ENCODE results near the gene DDX51.

DDX51 gene

DNA sequence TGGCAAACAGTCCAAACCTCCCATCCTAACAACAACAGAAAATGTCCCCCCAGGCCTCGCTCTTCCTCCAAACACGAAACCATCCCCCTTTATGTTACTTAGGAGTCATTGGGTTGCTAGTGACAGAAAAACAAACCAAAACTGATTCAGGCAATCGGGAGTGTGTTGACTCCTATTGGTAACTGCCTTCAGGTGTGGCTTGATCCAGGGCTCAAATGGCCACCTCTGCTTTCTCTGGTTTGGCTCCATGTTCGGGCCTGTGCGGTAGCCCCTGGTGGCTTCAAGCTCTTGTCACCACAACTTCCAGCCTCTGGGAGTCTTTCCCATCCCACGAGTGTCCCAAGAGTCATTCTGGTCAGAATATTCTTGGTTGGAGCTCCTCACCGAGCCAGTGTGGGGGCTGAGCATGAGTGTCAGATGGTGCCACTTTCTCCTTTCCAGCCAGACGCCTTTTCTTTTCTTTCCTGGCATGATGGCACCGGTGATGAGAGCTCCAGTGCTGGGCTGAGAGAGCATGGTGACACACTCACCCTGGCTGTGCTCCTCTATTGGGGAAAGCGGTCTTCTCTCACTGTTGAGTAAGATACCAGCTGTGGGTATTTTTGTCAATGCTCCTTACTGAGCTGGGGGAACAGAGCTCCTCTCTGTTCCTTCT is 38.7 kb upstream of the DDX51 start:
- TF ChIP-seq, protein P1, sequence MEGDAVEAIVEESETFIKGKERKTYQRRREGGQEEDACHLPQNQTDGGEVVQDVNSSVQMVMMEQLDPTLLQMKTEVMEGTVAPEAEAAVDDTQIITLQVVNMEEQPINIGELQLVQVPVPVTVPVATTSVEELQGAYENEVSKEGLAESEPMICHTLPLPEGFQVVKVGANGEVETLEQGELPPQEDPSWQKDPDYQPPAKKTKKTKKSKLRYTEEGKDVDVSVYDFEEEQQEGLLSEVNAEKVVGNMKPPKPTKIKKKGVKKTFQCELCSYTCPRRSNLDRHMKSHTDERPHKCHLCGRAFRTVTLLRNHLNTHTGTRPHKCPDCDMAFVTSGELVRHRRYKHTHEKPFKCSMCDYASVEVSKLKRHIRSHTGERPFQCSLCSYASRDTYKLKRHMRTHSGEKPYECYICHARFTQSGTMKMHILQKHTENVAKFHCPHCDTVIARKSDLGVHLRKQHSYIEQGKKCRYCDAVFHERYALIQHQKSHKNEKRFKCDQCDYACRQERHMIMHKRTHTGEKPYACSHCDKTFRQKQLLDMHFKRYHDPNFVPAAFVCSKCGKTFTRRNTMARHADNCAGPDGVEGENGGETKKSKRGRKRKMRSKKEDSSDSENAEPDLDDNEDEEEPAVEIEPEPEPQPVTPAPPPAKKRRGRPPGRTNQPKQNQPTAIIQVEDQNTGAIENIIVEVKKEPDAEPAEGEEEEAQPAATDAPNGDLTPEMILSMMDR (IDR thresholded peaks at IDR 0.05; ENCODE audit: borderline replicate concordance, insufficient read depth, low read depth, low read length): no peak
- no peak overlapping the region for H3K4me3 ChIP-seq (ENCODE audit: low read depth, low read length)

DNA sequence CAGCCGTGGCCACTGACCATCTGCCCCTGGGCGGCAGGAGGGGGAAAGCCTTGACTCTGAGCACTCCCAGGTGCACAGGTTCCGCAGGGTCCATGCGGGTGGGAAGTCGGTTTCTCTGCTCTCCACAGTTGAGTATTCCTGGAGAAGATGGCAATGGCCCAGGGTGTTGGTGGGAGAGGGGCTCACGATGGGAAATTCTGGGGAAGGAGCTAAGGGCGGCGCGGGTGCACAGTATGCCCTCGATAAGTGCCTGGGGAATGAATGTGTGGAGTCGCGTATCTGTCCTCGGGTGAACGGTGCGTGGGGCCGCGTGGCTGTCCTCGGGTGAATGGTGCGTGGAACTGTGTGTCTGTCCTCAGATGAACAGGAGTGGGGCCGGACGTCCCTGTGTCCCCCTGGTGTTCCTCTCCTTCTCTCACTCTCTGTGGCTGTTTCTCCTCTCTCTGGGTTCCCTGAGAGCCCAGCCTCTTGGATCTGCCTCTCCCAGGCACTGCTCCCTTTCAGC is 38.1 kb upstream of the DDX51 start:
- no peak overlapping the region for H3K4me3 ChIP-seq (ENCODE audit: low read depth, low read length)
- TF ChIP-seq, protein P1 (IDR thresholded peaks at IDR 0.05; ENCODE audit: borderline replicate concordance, insufficient read depth, low read depth, low read length): no peak

DNA sequence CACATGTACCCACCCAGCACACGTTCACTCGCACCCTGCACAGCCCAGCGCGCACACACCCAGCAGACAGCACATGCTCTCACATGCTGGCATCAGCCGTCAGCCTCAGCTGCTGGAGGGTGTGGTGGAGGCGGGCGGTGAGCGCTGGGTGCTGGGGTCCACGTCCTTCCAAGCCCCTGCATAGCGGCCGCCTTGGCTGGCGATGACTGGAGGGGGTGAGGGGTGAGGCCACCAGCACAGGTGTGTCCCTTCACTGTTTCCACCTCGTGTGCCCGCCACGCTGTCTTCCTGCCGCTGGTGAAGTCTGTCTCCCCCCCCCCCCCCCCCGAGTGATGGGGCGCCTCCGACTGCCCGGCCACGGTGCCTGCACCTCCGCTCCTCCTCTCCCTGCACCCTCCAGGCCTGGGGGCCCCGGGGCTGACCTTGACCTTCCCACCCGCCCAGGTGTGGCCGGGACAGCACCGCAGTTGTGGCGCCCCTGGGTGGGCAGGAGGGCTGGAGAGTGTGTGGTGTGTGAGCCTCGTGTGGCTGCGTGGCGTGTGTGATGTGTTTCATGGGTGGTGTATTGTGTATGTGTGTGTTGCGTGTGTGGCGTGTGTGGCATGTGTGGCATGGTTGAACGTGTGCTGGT is 37.6 kb upstream of the DDX51 start:
- no peak overlapping the region for H3K4me3 ChIP-seq (ENCODE audit: low read depth, low read length)
- TF ChIP-seq, protein P1 (IDR thresholded peaks at IDR 0.05; ENCODE audit: borderline replicate concordance, insufficient read depth, low read depth, low read length): no peak

DNA sequence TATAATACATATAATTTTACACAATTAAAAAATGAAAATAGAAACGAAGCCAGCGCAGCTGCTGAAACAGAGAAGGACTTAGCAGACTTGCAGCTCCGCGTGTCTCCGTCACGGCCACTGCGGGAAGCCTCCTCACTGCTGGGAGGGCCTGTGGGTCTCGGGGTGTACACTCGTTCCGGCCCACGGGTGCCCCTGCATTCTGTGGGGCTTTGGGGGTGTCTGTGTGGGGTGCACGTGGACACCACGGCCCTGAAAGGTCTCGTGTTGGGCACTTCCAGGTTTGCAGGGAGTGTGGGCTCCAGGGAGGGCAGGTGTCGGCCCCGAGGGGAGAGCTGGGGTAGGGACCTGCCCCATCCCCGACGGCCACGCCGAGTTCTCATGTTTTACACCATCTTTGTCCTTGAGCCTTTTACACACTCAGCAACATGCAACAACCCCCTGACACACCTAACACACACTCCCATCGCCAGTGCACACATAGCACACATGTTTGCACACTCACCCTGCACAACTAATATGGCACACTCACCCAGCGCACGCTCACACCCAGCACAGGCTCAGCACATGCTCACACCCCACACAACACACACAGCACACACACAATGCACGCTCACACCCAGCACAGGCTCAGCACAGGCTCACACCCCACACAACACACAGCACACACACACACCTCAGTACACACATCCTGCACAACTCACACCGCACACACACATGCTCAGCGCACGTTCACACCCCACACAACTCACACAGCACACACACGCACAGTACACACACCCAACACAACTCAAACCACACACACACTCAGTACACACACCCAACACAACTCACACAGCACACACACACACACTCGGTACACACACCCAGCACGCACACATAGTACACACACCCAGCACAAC is 36.8 kb upstream of the DDX51 start:
- no peak overlapping the region for H3K4me3 ChIP-seq (ENCODE audit: low read depth, low read length)
- TF ChIP-seq, protein P1 (IDR thresholded peaks at IDR 0.05; ENCODE audit: borderline replicate concordance, insufficient read depth, low read depth, low read length): no peak

DNA sequence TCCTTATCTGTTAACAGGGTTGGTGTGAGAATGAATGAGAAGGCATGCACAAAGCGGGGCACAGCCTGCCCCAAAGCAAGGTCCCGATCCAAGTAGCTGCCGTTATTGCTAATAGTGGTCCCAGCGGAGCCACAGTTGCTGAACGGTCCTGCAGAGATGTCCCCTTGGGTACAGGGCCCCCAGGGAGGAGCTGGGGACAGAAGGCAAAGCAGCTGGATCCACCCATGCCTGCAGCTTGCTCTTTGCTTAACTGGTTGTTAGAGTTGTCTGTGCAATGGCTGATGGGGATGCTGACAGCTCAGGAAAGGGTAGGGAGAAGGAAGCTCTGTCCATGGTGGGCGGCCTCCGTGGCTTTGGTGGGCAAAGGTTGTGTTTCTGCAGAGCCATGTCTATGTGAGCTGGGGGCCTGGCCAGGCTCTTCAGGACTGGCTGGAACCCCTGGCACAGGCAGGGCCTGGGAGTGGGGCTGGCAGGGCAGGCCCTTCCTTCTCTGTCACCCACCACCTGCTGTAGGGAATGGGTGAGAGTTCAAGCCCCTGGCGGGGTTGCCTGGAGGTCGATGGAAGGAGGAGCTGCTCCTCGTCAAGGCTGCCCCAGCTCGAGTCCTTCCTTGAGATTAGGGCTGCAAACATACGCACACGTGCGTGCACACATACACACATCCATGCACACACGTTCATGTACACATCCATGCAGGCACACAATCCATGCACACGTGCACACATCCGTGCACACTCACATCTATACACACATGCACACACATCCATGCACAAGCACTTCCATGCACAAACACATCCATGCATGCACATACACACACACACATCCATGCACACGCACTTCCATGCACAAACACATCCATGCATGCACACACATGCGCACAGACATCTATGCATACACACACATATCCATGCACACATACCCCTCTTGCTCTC is 35.6 kb upstream of the DDX51 start:
- TF ChIP-seq, protein P1 (IDR thresholded peaks at IDR 0.05; ENCODE audit: borderline replicate concordance, insufficient read depth, low read depth, low read length): no peak
- no peak overlapping the region for H3K4me3 ChIP-seq (ENCODE audit: low read depth, low read length)

DNA sequence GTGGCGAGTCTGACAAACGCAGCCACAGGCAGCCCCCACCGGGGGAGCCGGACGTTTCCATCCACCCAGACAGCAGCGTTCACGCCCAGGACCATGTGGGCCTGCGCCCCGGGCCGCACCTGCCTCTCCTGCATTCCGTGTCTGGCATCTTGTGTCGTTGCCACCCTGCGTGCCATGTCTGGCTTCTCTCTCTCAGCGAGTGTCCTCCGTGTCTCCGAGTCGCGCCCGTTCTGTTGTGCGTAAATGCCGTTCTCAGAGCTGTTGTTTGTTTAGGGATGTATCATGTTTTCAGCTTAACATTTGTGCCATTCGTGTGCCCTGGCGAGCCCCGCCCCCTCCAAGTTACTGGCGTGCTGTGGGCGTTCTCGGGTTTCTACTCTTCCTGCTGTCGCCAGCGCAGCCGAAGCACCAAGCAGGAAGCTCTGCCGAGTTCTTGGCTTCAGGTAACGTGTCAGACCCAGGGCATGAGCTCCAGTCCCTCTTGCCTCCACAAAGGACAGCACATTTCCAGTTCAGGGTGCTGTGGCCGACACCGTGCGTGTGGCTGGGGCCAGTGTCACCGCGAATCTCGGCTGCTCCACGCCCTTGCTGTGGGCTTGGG is 34.8 kb upstream of the DDX51 start:
- TF ChIP-seq, protein P1 (IDR thresholded peaks at IDR 0.05; ENCODE audit: borderline replicate concordance, insufficient read depth, low read depth, low read length): no peak
- no peak overlapping the region for H3K4me3 ChIP-seq (ENCODE audit: low read depth, low read length)
